22Rv1 (cell line): ENCODE measurements around the gene RIPK3.

Source experiments
- ZFX ChIP-seq: fragments of 450-650 bp; IDR thresholded peaks from 2 replicates; pipeline ENCODE4 v1.6.1; 2017; ENCODE audit warnings: antibody characterized with exemption, borderline replicate concordance
- TF ChIP-seq, protein P1 (sequence below): fragments of 450-650 bp; IDR thresholded peaks from 2 replicates; pipeline ENCODE4 v1.5.1; 2017; ENCODE audit warnings: mild to moderate bottlenecking

DNA sequence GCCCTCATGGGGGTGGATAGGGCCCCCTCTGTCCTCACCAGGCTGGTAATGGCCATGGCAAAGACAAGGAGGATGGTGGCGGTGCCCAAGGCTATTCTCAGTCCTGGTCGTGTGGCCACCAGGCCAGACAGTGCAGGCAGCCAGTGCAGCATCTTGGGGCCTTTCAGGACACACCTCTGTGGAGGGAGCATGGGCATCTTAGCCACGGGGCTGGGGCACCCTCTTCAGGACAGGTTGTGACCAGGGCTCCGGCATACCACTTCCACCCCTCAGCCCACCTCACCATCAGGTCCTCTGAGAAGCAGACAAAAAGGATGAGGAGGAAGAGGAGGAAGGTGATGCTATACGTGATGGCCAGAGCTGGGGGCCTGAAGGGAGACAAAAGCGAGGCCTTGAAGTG lies 15.8 kb downstream of the RIPK3 start:
- TF ChIP-seq, protein P1, sequence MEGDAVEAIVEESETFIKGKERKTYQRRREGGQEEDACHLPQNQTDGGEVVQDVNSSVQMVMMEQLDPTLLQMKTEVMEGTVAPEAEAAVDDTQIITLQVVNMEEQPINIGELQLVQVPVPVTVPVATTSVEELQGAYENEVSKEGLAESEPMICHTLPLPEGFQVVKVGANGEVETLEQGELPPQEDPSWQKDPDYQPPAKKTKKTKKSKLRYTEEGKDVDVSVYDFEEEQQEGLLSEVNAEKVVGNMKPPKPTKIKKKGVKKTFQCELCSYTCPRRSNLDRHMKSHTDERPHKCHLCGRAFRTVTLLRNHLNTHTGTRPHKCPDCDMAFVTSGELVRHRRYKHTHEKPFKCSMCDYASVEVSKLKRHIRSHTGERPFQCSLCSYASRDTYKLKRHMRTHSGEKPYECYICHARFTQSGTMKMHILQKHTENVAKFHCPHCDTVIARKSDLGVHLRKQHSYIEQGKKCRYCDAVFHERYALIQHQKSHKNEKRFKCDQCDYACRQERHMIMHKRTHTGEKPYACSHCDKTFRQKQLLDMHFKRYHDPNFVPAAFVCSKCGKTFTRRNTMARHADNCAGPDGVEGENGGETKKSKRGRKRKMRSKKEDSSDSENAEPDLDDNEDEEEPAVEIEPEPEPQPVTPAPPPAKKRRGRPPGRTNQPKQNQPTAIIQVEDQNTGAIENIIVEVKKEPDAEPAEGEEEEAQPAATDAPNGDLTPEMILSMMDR = no peak
- TF ChIP-seq ZFX = no peak
